Upper lobe of left lung (tissue), 6 donors: ENCODE measurements around the gene MYDGF. TPM values are rescaled to one million over a fixed set of nuclear protein-coding genes. Genes with fewer than 3 reads are reported as not detected.

Experiments used
- ATAC-seq, 2 donors: fragments of 200-7000 bp; cut with Tn5 transposase; one replicate each; pipeline ENCODE4 v1.9.1; 2022; ENCODE audit warnings: mild to moderate bottlenecking in 2 of 2, moderate library complexity in 2 of 2; ENCODE audit not compliant: low FRiP score in 2 of 2
- DNase-seq, 2 donors: peaks; one replicate each; pipeline ENCODE4 v3.0.0-alpha.2; 2019 to 2020
- H3K27ac ChIP-seq, 4 donors: fragments of 200-600 bp; sonication (generic); one replicate each; pipeline ENCODE4 v1.5.1; 2016 to 2019
- H3K27me3 ChIP-seq, 4 donors: fragments of 200-600 bp; sonication (generic); one replicate each; pipeline ENCODE4 v1.5.1; 2017 to 2019
- H3K36me3 ChIP-seq, 4 donors: fragments of 200-600 bp; sonication (generic); one replicate each; pipeline ENCODE4 v1.5.1; 2016 to 2019
- H3K4me1 ChIP-seq, 4 donors: fragments of 200-600 bp; sonication (generic); one replicate each; pipeline ENCODE4 v1.5.1; 2018 to 2019
- H3K4me3 ChIP-seq, 4 donors: fragments of 200-600 bp; sonication (generic); one replicate each; pipeline ENCODE4 v1.5.1; 2017 to 2019; ENCODE audit warnings: mild to moderate bottlenecking in 2 of 4, moderate library complexity in 1 of 4
- H3K9me3 ChIP-seq, 4 donors: fragments of 200-600 bp; sonication (generic); one replicate each; pipeline ENCODE4 v1.5.1; 2018 to 2019
- EP300 ChIP-seq, 4 donors: sonication (generic); formaldehyde crosslinking; IDR thresholded peaks; one replicate each; pipeline ENCODE4 v1.5.1; 2017; ENCODE audit warnings: antibody characterized with exemption in 4 of 4, control low read depth in 2 of 4
- POLR2A ChIP-seq, 4 donors: fragments of 450-650 bp; IDR thresholded peaks; one replicate each; pipeline ENCODE4 v1.5.1; 2016 to 2017; ENCODE audit warnings: antibody characterized with exemption in 4 of 4, mild to moderate bottlenecking in 2 of 4
- POLR2AphosphoS5 ChIP-seq, 2 donors: sonication (generic); formaldehyde crosslinking; IDR thresholded peaks; one replicate each; pipeline ENCODE4 v1.5.1; 2017; ENCODE audit warnings: antibody characterized with exemption in 2 of 2
- WGBS, 2 donors: methylation state at CpG; one replicate each; pipeline ENCODE4 v1.1.5; 2017 to 2018; 5-methylcytosine and 5-hydroxymethylcytosine counted together
- total RNA-seq, 6 donors: library from RNA; depleted of rRNA in 4 of 6; stranded (reverse); fragments of >200 nt in 4 of 6; gene quantifications; one replicate each; pipeline versions ENCODE4 v1.1.0 to v1.2.1, GENCODE V29; 2016 to 2021
- TF ChIP-seq, protein P1 (sequence below), 6 experiments: fragments of 450-650 bp in 4 of 6; fragments of 200-600 bp in 2 of 6; sonication (generic) in 2 of 6; IDR thresholded peaks; one replicate each; pipeline ENCODE4 v1.5.1; 2016 to 2019; ENCODE audit warnings: antibody characterized with exemption in 6 of 6
- donor health status: DM: no; HTN: no; CAD: no; lungs with moderate emphysema.
- donor health status: DM: no; HTN: yes; CAD: no; lungs with severe emphysema.

MYDGF gene
- total RNA-seq, 6 donors from 2014 or later: 6.3 to 121 (median 67.1) TPM

- Histone ChIP-seq H3K27ac (peak overlapping the region; percentile 57 to 85 (median 71)), H3K36me3 (no peaks in the 10 kb centered on the region), H3K4me3 (peak overlapping the region; percentile 66 to 95 (median 80)), H3K9me3 (no peaks in the 10 kb centered on the region), H3K4me1 (peaks cover 30 to 49% (median 39%) of the 10 kb centered on the region in 4 donors), H3K27me3 (no peaks in the 10 kb centered on the region)
- TF ChIP-seq POLR2AphosphoS5 (IDR thresholded peaks at IDR 0.05): no peak
- TF ChIP-seq, protein P1, sequence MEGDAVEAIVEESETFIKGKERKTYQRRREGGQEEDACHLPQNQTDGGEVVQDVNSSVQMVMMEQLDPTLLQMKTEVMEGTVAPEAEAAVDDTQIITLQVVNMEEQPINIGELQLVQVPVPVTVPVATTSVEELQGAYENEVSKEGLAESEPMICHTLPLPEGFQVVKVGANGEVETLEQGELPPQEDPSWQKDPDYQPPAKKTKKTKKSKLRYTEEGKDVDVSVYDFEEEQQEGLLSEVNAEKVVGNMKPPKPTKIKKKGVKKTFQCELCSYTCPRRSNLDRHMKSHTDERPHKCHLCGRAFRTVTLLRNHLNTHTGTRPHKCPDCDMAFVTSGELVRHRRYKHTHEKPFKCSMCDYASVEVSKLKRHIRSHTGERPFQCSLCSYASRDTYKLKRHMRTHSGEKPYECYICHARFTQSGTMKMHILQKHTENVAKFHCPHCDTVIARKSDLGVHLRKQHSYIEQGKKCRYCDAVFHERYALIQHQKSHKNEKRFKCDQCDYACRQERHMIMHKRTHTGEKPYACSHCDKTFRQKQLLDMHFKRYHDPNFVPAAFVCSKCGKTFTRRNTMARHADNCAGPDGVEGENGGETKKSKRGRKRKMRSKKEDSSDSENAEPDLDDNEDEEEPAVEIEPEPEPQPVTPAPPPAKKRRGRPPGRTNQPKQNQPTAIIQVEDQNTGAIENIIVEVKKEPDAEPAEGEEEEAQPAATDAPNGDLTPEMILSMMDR (IDR thresholded peaks at IDR 0.05): no peak
- TF ChIP-seq POLR2A (IDR thresholded peaks at IDR 0.05): no peak
- TF ChIP-seq EP300 (IDR thresholded peaks at IDR 0.05): no peak
- no peak for ATAC-seq
- WGBS, 2 donors: 9 to 10% methylated on average over 9 to 18 of the region's 39 CpGs
- peak in 1 of 2 donors; percentile 87 for DNase-seq
Measured at GRCh38 chr19:4639531-4640246, 30.5 kb downstream of the MYDGF start.

DNA sequence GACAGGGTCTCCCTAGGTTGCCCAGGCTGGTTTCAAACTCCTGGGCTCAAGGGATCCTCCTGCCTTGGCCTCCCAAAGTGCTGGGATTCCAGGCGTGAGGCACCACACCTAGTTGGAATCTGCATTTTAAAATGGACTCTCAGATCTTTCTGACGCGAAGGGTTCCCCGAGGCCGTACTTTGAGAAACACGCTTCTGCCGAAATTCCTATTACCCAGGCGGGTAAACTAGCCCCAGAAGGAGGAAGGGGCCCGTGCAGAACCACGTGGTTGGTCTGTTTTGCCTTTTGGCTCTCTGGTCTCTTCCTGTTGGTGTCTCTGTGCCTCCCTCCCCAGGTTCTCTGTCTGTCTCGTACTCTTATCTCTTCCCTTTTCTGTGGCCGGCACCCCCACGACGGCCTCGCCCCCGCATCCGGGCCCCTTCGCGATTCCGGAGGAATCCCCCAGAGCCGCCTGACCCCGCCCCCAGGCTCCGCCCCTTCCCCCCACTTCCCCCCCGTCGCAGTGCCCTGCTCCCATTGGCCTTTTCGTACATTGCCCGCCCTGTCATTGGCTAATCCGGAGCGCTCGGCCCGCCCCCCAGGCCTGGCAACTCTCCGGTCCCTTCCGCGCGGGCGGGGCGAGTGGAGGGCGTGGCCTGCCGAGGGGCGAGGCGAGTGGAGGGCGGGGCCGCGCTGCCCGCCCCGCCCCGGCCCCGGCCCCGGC is 31.2 kb downstream of the MYDGF start, which contains the start of gene TNFAIP8L1:
TNFAIP8L1 (plus strand) TSS at position 689 of the 703 bp plus-strand sequence. CDS start 12,354 bp downstream, outside the sequence.
- peak within 1 kb of the TSS; percentile 76 to 85 (median 82) for H3K27ac ChIP-seq
- TF ChIP-seq EP300 (IDR thresholded peaks at IDR 0.05) (no peak), POLR2AphosphoS5 (IDR thresholded peaks at IDR 0.05) (peak; percentile 39 to 43), POLR2A (IDR thresholded peaks at IDR 0.05) (peak in 2 of 4 donors; percentile 13 to 26)
- TF ChIP-seq, protein P1 (IDR thresholded peaks at IDR 0.05): no peak
- no peaks in the 10 kb centered on the region for H3K27me3 ChIP-seq
- peaks cover 30 to 49% (median 39%) of the 10 kb centered on the region in 4 donors for H3K4me1 ChIP-seq
- ATAC-seq (peak; percentile 97), DNase-seq (peak; percentile 96 to 100)
- H3K9me3 ChIP-seq: no peaks in the 10 kb centered on the region
- H3K4me3 ChIP-seq: peak within 1 kb of the TSS; percentile 66 to 95 (median 80)
- no peaks in the 10 kb centered on the region for H3K36me3 ChIP-seq
- WGBS, 2 donors: 4 to 6% methylated on average over 18 of the region's 49 CpGs

DNA sequence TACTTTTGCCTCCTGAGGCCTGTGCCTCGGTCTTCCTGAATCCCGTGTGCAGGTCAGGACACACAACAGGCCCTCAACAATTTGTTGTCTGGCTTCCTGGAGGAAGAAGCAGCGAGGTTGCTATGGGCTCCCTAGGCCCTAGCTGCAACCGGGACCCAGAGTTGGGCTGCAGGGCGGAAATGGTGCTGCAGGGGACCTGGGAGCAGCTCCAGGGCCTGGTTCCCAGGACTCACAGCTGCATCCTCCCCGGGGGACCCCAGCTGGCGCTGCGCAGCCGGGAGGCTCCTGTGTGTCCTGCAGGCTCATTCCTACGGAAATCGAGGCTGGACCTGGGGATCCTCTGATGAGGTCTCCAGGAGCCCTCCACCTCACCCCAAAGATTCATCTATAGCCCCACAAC is 31.8 kb downstream of the MYDGF start:
- 61 to 64% methylated on average over 4 to 11 of the region's 11 CpGs for WGBS, 2 donors
- H3K9me3 ChIP-seq: no peaks in the 10 kb centered on the region
- H3K27me3 ChIP-seq: no peaks in the 10 kb centered on the region
- peaks cover 30 to 56% (median 39%) of the 10 kb centered on the region in 4 donors for H3K4me1 ChIP-seq
- H3K4me3 ChIP-seq: peak overlapping the region in 1 of 4 donors; percentile 95
- DNase-seq: peak in 1 of 2 donors; percentile 80
- TF ChIP-seq POLR2A (IDR thresholded peaks at IDR 0.05) (no peak), EP300 (IDR thresholded peaks at IDR 0.05) (no peak), POLR2AphosphoS5 (IDR thresholded peaks at IDR 0.05) (no peak)
- TF ChIP-seq, protein P1 (IDR thresholded peaks at IDR 0.05): no peak
- no peak for ATAC-seq
- H3K36me3 ChIP-seq: no peaks in the 10 kb centered on the region
- peak overlapping the region; percentile 76 to 83 (median 81) for H3K27ac ChIP-seq

- ATAC-seq: no peak
- Histone ChIP-seq H3K36me3 (no peaks in the 10 kb centered on the region), H3K4me1 (peaks cover 30 to 60% (median 39%) of the 10 kb centered on the region in 4 donors), H3K27me3 (no peaks in the 10 kb centered on the region), H3K27ac (peak overlapping the region in 1 of 4 donors; percentile 68), H3K9me3 (no peaks in the 10 kb centered on the region), H3K4me3 (peak overlapping the region in 2 of 4 donors; percentile 48 to 58)
- no peak for DNase-seq
- TF ChIP-seq POLR2A (IDR thresholded peaks at IDR 0.05): no peak
- WGBS, 2 donors: 77 to 79% methylated on average over 7 to 8 of the region's 8 CpGs
Measured at GRCh38 chr19:4636761-4637160, 33.4 kb downstream of the MYDGF start.

DNA sequence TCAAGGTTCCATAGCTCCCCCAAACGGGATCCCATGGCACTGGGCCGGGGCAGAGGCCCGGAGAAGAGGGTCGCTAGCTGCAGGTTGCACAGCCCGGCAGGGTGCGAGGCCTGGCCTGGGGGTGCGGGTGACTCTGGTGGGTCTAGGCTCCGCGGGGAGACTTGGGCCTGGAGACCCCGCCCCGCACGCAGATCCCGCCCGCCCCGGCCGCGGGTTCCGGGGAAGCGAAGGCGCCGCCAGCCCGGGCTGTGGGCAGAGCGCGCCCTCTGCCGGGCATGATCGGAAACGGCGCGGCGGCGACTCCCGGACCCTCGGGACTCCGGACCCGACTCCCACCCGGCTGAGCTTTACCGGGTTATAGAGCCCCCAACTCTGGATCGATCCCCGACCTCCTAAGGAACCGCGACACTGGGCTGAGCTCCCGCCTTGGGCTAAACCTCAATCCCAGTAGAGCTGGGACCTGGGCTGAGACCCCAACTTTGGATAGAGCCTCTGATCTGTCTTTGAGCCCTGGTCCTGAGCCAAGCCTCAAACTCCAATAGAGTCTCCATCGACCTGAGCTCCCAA is 33.9 kb downstream of the MYDGF start:
- H3K4me3 ChIP-seq: peak overlapping the region in 3 of 4 donors; percentile 42 to 58 (median 48)
- peak; percentile 69 to 96 for DNase-seq
- no peaks in the 10 kb centered on the region for H3K9me3 ChIP-seq
- TF ChIP-seq, protein P1 (IDR thresholded peaks at IDR 0.05): peak; percentile 90 to 97 (median 92)
- TF ChIP-seq POLR2A (IDR thresholded peaks at IDR 0.05): no peak
- no peaks in the 10 kb centered on the region for H3K36me3 ChIP-seq
- ATAC-seq: peak in 1 of 2 donors; percentile 60
- 0 to 3% methylated on average over 9 to 21 of the region's 43 CpGs for WGBS, 2 donors
- peaks cover 30 to 59% (median 39%) of the 10 kb centered on the region in 4 donors for H3K4me1 ChIP-seq
- peak overlapping the region in 3 of 4 donors; percentile 17 to 68 (median 48) for H3K27ac ChIP-seq
- H3K27me3 ChIP-seq: no peaks in the 10 kb centered on the region
